Epithelial cell of proximal tubule (primary cell): Measurements from ENCODE around the gene SETBP1. TPM values are rescaled to one million over a fixed set of nuclear protein-coding genes. Genes with fewer than 3 reads are reported as not detected.

Source experiments
- DNase-seq: peaks from one replicate; pipeline ENCODE4 v3.0.0-alpha.2; 2011; ENCODE audit warnings: low read depth
- H3K4me3 ChIP-seq: 2 replicates; pipeline ENCODE4 v1.5.1; 2011; ENCODE audit warnings: low read depth, mild to moderate bottlenecking, low read length
- total RNA-seq: library from RNA; depleted of rRNA; stranded (reverse); fragments of >200 nt; gene quantifications from 2 replicates; pipeline ENCODE4 v1.2.3, GENCODE V29; 2015
- TF ChIP-seq, protein P1 (sequence below): conservative IDR thresholded peaks from 2 replicates; pipeline ENCODE4 v1.5.1; 2012; ENCODE audit warnings: low read depth, mild to moderate bottlenecking, low read length

Gene SETBP1
- total RNA-seq, 1 donor from 2014 or later = 2.4 TPM

GRCh38 chr18:44679056-44679913 lies 1.4 kb upstream of the SETBP1 start:
- TF ChIP-seq, protein P1, sequence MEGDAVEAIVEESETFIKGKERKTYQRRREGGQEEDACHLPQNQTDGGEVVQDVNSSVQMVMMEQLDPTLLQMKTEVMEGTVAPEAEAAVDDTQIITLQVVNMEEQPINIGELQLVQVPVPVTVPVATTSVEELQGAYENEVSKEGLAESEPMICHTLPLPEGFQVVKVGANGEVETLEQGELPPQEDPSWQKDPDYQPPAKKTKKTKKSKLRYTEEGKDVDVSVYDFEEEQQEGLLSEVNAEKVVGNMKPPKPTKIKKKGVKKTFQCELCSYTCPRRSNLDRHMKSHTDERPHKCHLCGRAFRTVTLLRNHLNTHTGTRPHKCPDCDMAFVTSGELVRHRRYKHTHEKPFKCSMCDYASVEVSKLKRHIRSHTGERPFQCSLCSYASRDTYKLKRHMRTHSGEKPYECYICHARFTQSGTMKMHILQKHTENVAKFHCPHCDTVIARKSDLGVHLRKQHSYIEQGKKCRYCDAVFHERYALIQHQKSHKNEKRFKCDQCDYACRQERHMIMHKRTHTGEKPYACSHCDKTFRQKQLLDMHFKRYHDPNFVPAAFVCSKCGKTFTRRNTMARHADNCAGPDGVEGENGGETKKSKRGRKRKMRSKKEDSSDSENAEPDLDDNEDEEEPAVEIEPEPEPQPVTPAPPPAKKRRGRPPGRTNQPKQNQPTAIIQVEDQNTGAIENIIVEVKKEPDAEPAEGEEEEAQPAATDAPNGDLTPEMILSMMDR = peak; percentile 59
- no peak for DNase-seq
- peak overlapping the region; percentile 78 for H3K4me3 ChIP-seq

- TF ChIP-seq, protein P1 = no peak
- DNase-seq = no peak
- H3K4me3 ChIP-seq = peak overlapping the region; percentile 78
These were observed 795 bp upstream of the SETBP1 start for GRCh38 chr18:44679914-44680272.

DNA sequence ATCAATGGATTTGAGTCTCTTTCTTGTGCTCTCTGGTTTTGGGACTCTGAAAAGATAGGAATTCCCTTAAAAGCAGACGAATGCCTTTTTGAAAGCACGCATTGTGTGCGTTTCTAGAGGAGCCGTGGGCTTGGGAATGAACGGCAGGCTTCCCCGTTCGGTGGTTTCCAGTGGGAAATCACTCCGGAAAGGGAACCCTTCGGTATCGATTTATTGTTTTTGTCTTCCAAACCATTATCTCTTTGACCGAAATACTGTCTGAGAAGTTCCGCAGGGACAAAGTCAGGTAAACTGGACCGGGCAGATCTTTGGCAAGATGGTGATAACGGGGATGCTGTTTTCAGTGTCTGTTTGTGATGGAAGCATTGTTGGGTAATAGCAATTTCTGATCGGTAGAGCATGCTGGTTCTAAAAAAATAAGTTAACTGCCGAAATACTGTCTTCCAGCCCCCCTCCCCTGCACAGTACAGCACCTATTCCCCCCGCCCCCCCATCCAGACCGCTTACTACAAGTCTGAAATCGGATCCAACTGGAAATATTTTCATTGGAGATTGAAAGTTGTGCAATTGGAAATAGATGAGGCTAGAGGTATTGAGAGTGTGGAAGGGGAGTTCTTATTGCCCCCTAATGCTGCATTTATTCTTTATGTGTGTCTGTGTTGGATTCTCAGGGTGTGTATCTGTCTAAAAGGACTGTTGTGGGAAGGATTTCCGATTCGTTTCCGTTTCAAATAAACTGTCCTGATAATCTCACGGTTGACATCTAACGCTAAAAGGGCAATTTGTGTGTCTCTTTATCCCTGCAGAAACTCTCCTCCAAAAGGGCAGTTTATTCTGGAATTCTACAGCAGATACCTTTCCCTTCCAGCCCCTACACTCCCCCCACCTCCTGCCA lies 635 bp downstream of the SETBP1 start:
- no peak for DNase-seq
- TF ChIP-seq, protein P1 = no peak
- peak overlapping the region; percentile 78 for H3K4me3 ChIP-seq

DNA sequence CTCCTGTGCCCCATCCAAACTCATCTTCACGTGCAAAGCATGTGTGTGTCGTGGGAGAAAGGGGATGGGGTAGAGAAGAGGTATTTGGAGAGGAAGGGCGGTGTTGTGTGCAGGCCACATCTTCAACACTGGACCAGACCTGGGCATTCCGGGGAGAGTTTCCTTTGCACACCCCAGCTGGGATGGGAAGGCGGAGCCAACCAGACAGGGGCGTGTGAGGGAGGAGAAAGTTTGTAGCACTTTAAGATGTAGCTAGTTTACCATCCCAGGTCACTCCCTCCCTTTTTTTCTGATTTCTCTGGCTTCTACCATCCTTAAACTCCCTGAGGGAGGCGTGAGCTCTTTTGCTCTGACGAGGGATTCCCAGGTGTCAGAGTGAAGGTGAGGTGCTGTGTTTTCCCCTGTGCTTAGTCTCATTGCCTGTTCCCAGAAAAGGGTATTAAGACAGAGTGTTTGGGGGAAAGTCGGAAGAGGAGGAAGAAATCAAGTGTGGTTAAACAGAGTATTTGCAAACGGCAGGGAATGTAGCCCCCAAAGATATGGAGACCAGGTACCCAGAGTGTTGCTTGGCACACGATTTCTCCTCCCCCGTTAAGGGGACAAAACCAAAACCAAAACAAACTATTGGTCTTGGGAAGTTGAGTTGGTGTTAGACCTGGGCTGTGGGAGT lies 1.6 kb downstream of the SETBP1 start:
- TF ChIP-seq, protein P1 = no peak
- no peak for DNase-seq
- peak overlapping the region; percentile 78 for H3K4me3 ChIP-seq

- H3K4me3 ChIP-seq = peak overlapping the region; percentile 78
- DNase-seq = no peak
- TF ChIP-seq, protein P1 = no peak
These were observed 2.2 kb downstream of the SETBP1 start for GRCh38 chr18:44682871-44683221.

DNA sequence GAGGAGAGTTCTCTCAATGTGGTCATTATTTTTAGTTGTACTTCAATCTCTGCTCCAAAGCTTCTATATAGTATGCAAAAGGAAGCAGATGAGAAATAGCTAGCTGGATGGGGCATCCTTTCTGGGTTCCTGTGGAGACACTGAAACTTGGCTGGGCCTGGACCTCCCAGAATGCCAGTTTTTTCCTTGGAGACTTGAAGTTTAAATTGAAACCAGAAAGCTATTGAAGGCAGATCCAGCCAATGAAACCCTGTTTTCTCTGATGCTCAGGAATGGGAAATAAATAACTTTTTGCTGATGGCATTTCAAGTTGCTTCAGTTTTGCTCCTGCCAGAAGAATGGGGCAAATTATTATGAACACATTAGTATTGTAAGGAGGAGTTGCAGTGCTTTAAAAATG lies 2.9 kb downstream of the SETBP1 start:
- TF ChIP-seq, protein P1 = no peak
- H3K4me3 ChIP-seq = no peak overlapping the region
- no peak for DNase-seq
